Effector memory CD8-positive, alpha-beta T cell (primary cell): ENCODE data around the gene CYP4A22.
A peak's percentile ranks its signal among the peaks of the same experiment; 100 is the strongest.
"Not testable (repeated sequence)": the region's sequence is repeated elsewhere in the genome, so short reads cannot be mapped to it uniquely, and the experiment has no call there.

Experiments used
- ATAC-seq: fragments of 150-1000 bp; cut with Tn5 transposase; replicated peaks from 2 replicates; pipeline ENCODE4 v1.10.0; 2021; ENCODE audit warnings: mild to moderate bottlenecking, moderate library complexity
- DNase-seq, 3 experiments: peaks; one replicate each; pipeline ENCODE4 v3.0.0; 2021
- H3K27ac Mint-ChIP-seq, 2 donors: one replicate each; pipeline ENCODE4 v1.8.0; 2022; ENCODE audit warnings: mild to moderate bottlenecking in 2 of 2, mixed read lengths in 2 of 2, moderate library complexity in 2 of 2
- H3K27me3 Mint-ChIP-seq, 2 donors: one replicate each; pipeline ENCODE4 v1.8.0; 2022; ENCODE audit warnings: mixed read lengths in 2 of 2
- H3K36me3 Mint-ChIP-seq: one replicate; pipeline ENCODE4 v1.8.0; 2022; ENCODE audit warnings: mild to moderate bottlenecking, moderate library complexity, mixed read lengths; ENCODE audit not compliant: insufficient read depth
- H3K4me1 Mint-ChIP-seq, 2 donors: one replicate each; pipeline ENCODE4 v1.8.0; 2022; ENCODE audit warnings: low read depth in 2 of 2, mixed read lengths in 2 of 2
- H3K4me3 Mint-ChIP-seq, 2 donors: one replicate each; pipeline ENCODE4 v1.8.0; 2022; ENCODE audit warnings: mild to moderate bottlenecking in 2 of 2, mixed read lengths in 2 of 2, moderate library complexity in 2 of 2
- H3K9me3 Mint-ChIP-seq, 2 donors: one replicate each; pipeline ENCODE4 v1.8.0; 2022; ENCODE audit warnings: mixed read lengths in 2 of 2

CYP4A22 gene

GRCh38 chr1:47192458-47193384 lies 55.5 kb downstream of the CYP4A22 start:
- ATAC-seq (peak; percentile 70), DNase-seq (peak; percentile 51 to 67 (median 53))
- Mint-ChIP-seq H3K36me3 (no peaks in the 10 kb centered on the region), H3K4me3 (no peak overlapping the region), H3K27ac (no peak overlapping the region), H3K4me1 (peaks cover 0 to 4% of the 10 kb centered on the region in 2 donors), H3K27me3 (peaks cover 8 to 22% of the 10 kb centered on the region in 2 donors), H3K9me3 (no peaks in the 10 kb centered on the region)

GRCh38 chr1:47193496-47193895 lies 56.3 kb downstream of the CYP4A22 start:
- peaks cover 16 to 30% of the 10 kb centered on the region in 2 donors for H3K27me3 Mint-ChIP-seq
- not testable (repeated sequence) for H3K36me3 Mint-ChIP-seq, H3K4me1 Mint-ChIP-seq, H3K4me3 Mint-ChIP-seq, ATAC-seq, H3K27ac Mint-ChIP-seq, DNase-seq, H3K9me3 Mint-ChIP-seq

- Mint-ChIP-seq H3K27ac (no peak overlapping the region), H3K9me3 (no peaks in the 10 kb centered on the region)
Measured at GRCh38 chr1:47194311-47194710, 57.1 kb downstream of the CYP4A22 start.

GRCh38 chr1:47195981-47196380 lies 58.7 kb downstream of the CYP4A22 start:
- not testable (repeated sequence) for H3K27ac Mint-ChIP-seq, ATAC-seq, DNase-seq, H3K4me3 Mint-ChIP-seq, H3K36me3 Mint-ChIP-seq, H3K4me1 Mint-ChIP-seq, H3K9me3 Mint-ChIP-seq
- H3K27me3 Mint-ChIP-seq, result peaks cover 38 to 54% of the 10 kb centered on the region in 2 donors

More at GRCh38 chr1:47194311-47194710, 57.1 kb downstream of the CYP4A22 start:
- no peaks in the 10 kb centered on the region for H3K36me3 Mint-ChIP-seq
- H3K27me3 Mint-ChIP-seq, result peaks cover 24 to 38% of the 10 kb centered on the region in 2 donors
- no peak overlapping the region for H3K4me3 Mint-ChIP-seq
- no peak for DNase-seq
- ATAC-seq, result no peak
- peaks cover 0 to 4% of the 10 kb centered on the region in 2 donors for H3K4me1 Mint-ChIP-seq

- ATAC-seq (no peak), DNase-seq (no peak)
- H3K4me1 Mint-ChIP-seq, result peaks cover 0 to 4% of the 10 kb centered on the region in 2 donors
- no peak overlapping the region for H3K4me3 Mint-ChIP-seq
- peaks cover 42 to 51% of the 10 kb centered on the region in 2 donors for H3K27me3 Mint-ChIP-seq
- no peaks in the 10 kb centered on the region for H3K9me3 Mint-ChIP-seq
- no peak overlapping the region for H3K27ac Mint-ChIP-seq
- no peaks in the 10 kb centered on the region for H3K36me3 Mint-ChIP-seq
Measured at GRCh38 chr1:47196622-47197021, 59.4 kb downstream of the CYP4A22 start.

GRCh38 chr1:47198214-47198613 lies 61.0 kb downstream of the CYP4A22 start:
- DNase-seq (no peak), ATAC-seq (no peak)
- no peak overlapping the region for H3K4me3 Mint-ChIP-seq
- no peak overlapping the region for H3K27ac Mint-ChIP-seq
- peaks cover 38 to 45% of the 10 kb centered on the region in 2 donors for H3K27me3 Mint-ChIP-seq
- H3K36me3 Mint-ChIP-seq, result no peaks in the 10 kb centered on the region
- H3K9me3 Mint-ChIP-seq, result no peaks in the 10 kb centered on the region
- H3K4me1 Mint-ChIP-seq, result no peaks in the 10 kb centered on the region
